Ishikawa (cell line): ENCODE data around the gene OBSCN.

Experiments used
- CEBPB ChIP-seq: IDR thresholded peaks from 2 replicates; pipeline ENCODE4 v1.6.1; 2012
- CREB1 ChIP-seq: IDR thresholded peaks from 2 replicates; pipeline ENCODE4 v1.6.1; 2012; ENCODE audit warnings: low read depth
- EGR1 ChIP-seq: IDR thresholded peaks from 2 replicates; pipeline ENCODE4 v1.6.1; 2012
- EP300 ChIP-seq: IDR thresholded peaks from 2 replicates; pipeline ENCODE4 v1.6.1; 2012; ENCODE audit warnings: borderline replicate concordance
- FOXM1 ChIP-seq: IDR thresholded peaks from 2 replicates; pipeline ENCODE4 v1.6.1; 2012; ENCODE audit warnings: low read depth, borderline replicate concordance
- MAX ChIP-seq: IDR thresholded peaks from 2 replicates; pipeline ENCODE4 v1.6.1; 2012
- RAD21 ChIP-seq: IDR thresholded peaks from 2 replicates; pipeline ENCODE4 v1.6.1; 2012; ENCODE audit warnings: low read depth
- REST ChIP-seq: IDR thresholded peaks from 2 replicates; pipeline ENCODE4 v1.6.1; 2012; ENCODE audit warnings: low read depth, mild to moderate bottlenecking
- TAF1 ChIP-seq: IDR thresholded peaks from 2 replicates; pipeline ENCODE4 v1.6.1; 2012; ENCODE audit warnings: low read depth, mild to moderate bottlenecking
- TCF12 ChIP-seq: IDR thresholded peaks from 2 replicates; pipeline ENCODE4 v1.6.1; 2012; ENCODE audit warnings: low read depth
- TEAD4 ChIP-seq: IDR thresholded peaks from 2 replicates; pipeline ENCODE4 v1.6.1; 2012
- USF1 ChIP-seq: IDR thresholded peaks from 2 replicates; pipeline ENCODE4 v1.6.1; 2012
- YY1 ChIP-seq: IDR thresholded peaks from 2 replicates; pipeline ENCODE4 v1.6.1; 2012; ENCODE audit warnings: low read depth
- ZBTB7A ChIP-seq: IDR thresholded peaks from 2 replicates; pipeline ENCODE4 v1.6.1; 2012; ENCODE audit warnings: low read depth

GRCh38 chr1:228361314-228362140, 153.7 kb downstream of the OBSCN start:
- TF ChIP-seq RAD21 (no peak), EP300 (no peak), REST (no peak), FOXM1 (no peak), TAF1 (no peak), MAX (no peak), YY1 (no peak), TEAD4 (no peak), EGR1 (no peak), TCF12 (no peak), ZBTB7A (no peak), CREB1 (no peak), CEBPB (no peak), USF1 (no peak; the same call in 1 of the 2 replicates)
